ENCODE data around the gene JARID2.
"Not testable (repeated sequence)": the region's sequence is repeated elsewhere in the genome, so short reads cannot be mapped to it uniquely, and the experiment has no call there.

Gene JARID2

GRCh38 chr6:15405129-15406068, 159.5 kb downstream of the JARID2 start:
- no peak for FAIRE-seq

- no peak for FAIRE-seq
Measured at GRCh38 chr6:15406452-15406851, 160.6 kb downstream of the JARID2 start.

- FAIRE-seq = no peak
Measured at GRCh38 chr6:15408008-15408407, 162.1 kb downstream of the JARID2 start.

- no peak for FAIRE-seq
Measured at GRCh38 chr6:15408758-15409157, 162.9 kb downstream of the JARID2 start.

- FAIRE-seq = no peak
Measured at GRCh38 chr6:15409301-15410125, 163.6 kb downstream of the JARID2 start.

- no peak for FAIRE-seq
Measured at GRCh38 chr6:15410126-15410391, 164.2 kb downstream of the JARID2 start.

- no peak for FAIRE-seq
Measured at GRCh38 chr6:15410752-15411151, 164.9 kb downstream of the JARID2 start.

- no peak for FAIRE-seq
Measured at GRCh38 chr6:15411766-15412165, 165.9 kb downstream of the JARID2 start.

- FAIRE-seq = no peak
Measured at GRCh38 chr6:15412767-15413166, 166.9 kb downstream of the JARID2 start.

GRCh38 chr6:15413466-15414234, 167.8 kb downstream of the JARID2 start:
- no peak for FAIRE-seq

- FAIRE-seq = no peak
Measured at GRCh38 chr6:15414235-15414612, 168.4 kb downstream of the JARID2 start.

GRCh38 chr6:15415622-15416021, 169.8 kb downstream of the JARID2 start:
- not testable (repeated sequence) for FAIRE-seq

- FAIRE-seq = no peak
Measured at GRCh38 chr6:15416932-15417509, 171.2 kb downstream of the JARID2 start.

GRCh38 chr6:15417811-15418210, 171.9 kb downstream of the JARID2 start:
- FAIRE-seq = no peak

- no peak for FAIRE-seq
Measured at GRCh38 chr6:15419493-15419892, 173.6 kb downstream of the JARID2 start.

GRCh38 chr6:15420959-15421438, 175.1 kb downstream of the JARID2 start:
- no peak for FAIRE-seq

GRCh38 chr6:15421945-15422733, 176.3 kb downstream of the JARID2 start:
- no peak for FAIRE-seq

- no peak for FAIRE-seq
Measured at GRCh38 chr6:15423286-15423993, 177.6 kb downstream of the JARID2 start.

- no peak for FAIRE-seq
Measured at GRCh38 chr6:15425947-15426346, 180.1 kb downstream of the JARID2 start.

- no peak for FAIRE-seq
Measured at GRCh38 chr6:15426395-15426794, 180.5 kb downstream of the JARID2 start.

GRCh38 chr6:15426901-15427300, 181.0 kb downstream of the JARID2 start:
- no peak for FAIRE-seq

All from colon (tissue), 2 donors.